Mesenchymal stem cell (in vitro differentiated cells and primary cell): ENCODE results near the gene KIF5A.

ENCODE experiments used
- DNase-seq: peaks from one replicate; pipeline ENCODE4 v3.0.0-alpha.2; 2013
- H2AFZ ChIP-seq: one replicate; pipeline ENCODE4 v1.6.1; 2013; ENCODE audit warnings: low read depth, mild to moderate bottlenecking, control low read depth, inconsistent platforms, low read length, moderate library complexity
- H2AK5ac ChIP-seq: 2 replicates; pipeline ENCODE4 v1.6.1; 2013; ENCODE audit warnings: low read length, moderate library complexity, mild to moderate bottlenecking, inconsistent platforms; ENCODE audit not compliant: severe bottlenecking
- H2BK120ac ChIP-seq: one replicate; pipeline ENCODE4 v1.6.1; 2013; ENCODE audit warnings: low read depth, mild to moderate bottlenecking, inconsistent platforms, low read length, moderate library complexity
- H2BK12ac ChIP-seq, 2 experiments: one replicate each; pipeline ENCODE4 v1.6.1; 2013; ENCODE audit warnings: inconsistent platforms in 2 of 2, low read length in 2 of 2, mild to moderate bottlenecking in 2 of 2, moderate library complexity in 2 of 2, control low read depth in 1 of 2
- H2BK15ac ChIP-seq: one replicate; pipeline ENCODE4 v1.6.1; 2013; ENCODE audit warnings: mild to moderate bottlenecking, low read depth, inconsistent platforms; ENCODE audit not compliant: poor library complexity, severe bottlenecking
- H2BK5ac ChIP-seq: 2 replicates; pipeline ENCODE4 v1.6.1; 2013; ENCODE audit warnings: low read depth, mild to moderate bottlenecking, low read length, control low read depth, inconsistent platforms; ENCODE audit not compliant: poor library complexity, severe bottlenecking
- H3K14ac ChIP-seq, 2 experiments: one replicate each; pipeline ENCODE4 v1.6.1; 2013; ENCODE audit warnings: inconsistent platforms in 2 of 2, low read length in 2 of 2, control low read depth in 1 of 2, mild to moderate bottlenecking in 1 of 2, moderate library complexity in 1 of 2
- H3K18ac ChIP-seq, 2 experiments: one replicate each; pipeline ENCODE4 v1.6.1; 2013; ENCODE audit warnings: inconsistent platforms in 2 of 2, low read length in 2 of 2, control low read depth in 1 of 2, low read depth in 1 of 2, mild to moderate bottlenecking in 1 of 2
- H3K23ac ChIP-seq, 2 experiments: one replicate each; pipeline ENCODE4 v1.6.1; 2013; ENCODE audit warnings: inconsistent platforms in 2 of 2, low read length in 2 of 2, mild to moderate bottlenecking in 2 of 2, moderate library complexity in 2 of 2, control low read depth in 1 of 2
- H3K27ac ChIP-seq: 2 replicates; pipeline ENCODE4 v1.5.1; 2013; ENCODE audit warnings: mild to moderate bottlenecking, moderate library complexity, low read length, control low read depth, inconsistent platforms; ENCODE audit not compliant: poor library complexity, severe bottlenecking
- H3K27me3 ChIP-seq, 2 experiments: 2 replicates each; pipeline versions ENCODE4 v1.6.1 to v1.7.0; 2013; ENCODE audit warnings: low read length in 2 of 2, mild to moderate bottlenecking in 2 of 2, moderate library complexity in 2 of 2, control low read depth in 1 of 2, inconsistent platforms in 1 of 2; ENCODE audit not compliant: control insufficient read depth in 1 of 2, insufficient read depth in 1 of 2
- H3K36me3 ChIP-seq, 2 experiments: 2 replicates each; pipeline versions ENCODE4 v1.6.1 to v1.7.0; 2013; ENCODE audit warnings: low read length in 2 of 2, control low read depth in 1 of 2, inconsistent platforms in 1 of 2, low read depth in 1 of 2, mild to moderate bottlenecking in 1 of 2; ENCODE audit not compliant: insufficient read depth in 2 of 2, control insufficient read depth in 1 of 2
- H3K4ac ChIP-seq, 2 experiments: one replicate each; pipeline ENCODE4 v1.6.1; 2013; ENCODE audit warnings: inconsistent platforms in 2 of 2, low read length in 2 of 2, mild to moderate bottlenecking in 2 of 2, moderate library complexity in 2 of 2, control low read depth in 1 of 2, low read depth in 1 of 2
- H3K4me1 ChIP-seq: 2 replicates; pipeline ENCODE4 v1.6.1; 2013; ENCODE audit warnings: low read depth, low read length, control low read depth; ENCODE audit not compliant: control insufficient read depth, insufficient read depth
- H3K4me2 ChIP-seq: 2 replicates; pipeline ENCODE4 v1.6.1; 2013; ENCODE audit warnings: low read length, mild to moderate bottlenecking, inconsistent platforms; ENCODE audit not compliant: poor library complexity, severe bottlenecking
- H3K4me3 ChIP-seq, 2 experiments: 2 replicates each; pipeline versions ENCODE4 v1.5.1 to v1.7.0; 2013; ENCODE audit warnings: low read length in 2 of 2, mild to moderate bottlenecking in 2 of 2, control low read depth in 1 of 2, low read depth in 1 of 2; ENCODE audit not compliant: insufficient read depth in 1 of 2
- H3K79me1 ChIP-seq: replicated peaks from 2 replicates; pipeline ENCODE4 v1.6.1; 2013; ENCODE audit warnings: mild to moderate bottlenecking, control low read depth, low read length, inconsistent platforms; ENCODE audit not compliant: poor library complexity, severe bottlenecking
- H3K9ac ChIP-seq: 2 replicates; pipeline ENCODE4 v1.7.0; 2013; ENCODE audit warnings: mild to moderate bottlenecking, low read length, moderate library complexity
- H3K9me3 ChIP-seq: 2 replicates; pipeline ENCODE4 v1.7.0; 2013; ENCODE audit warnings: mild to moderate bottlenecking, low read length; ENCODE audit not compliant: control insufficient read depth
- H4K8ac ChIP-seq: one replicate; pipeline ENCODE4 v1.6.1; 2013; ENCODE audit warnings: inconsistent platforms, mild to moderate bottlenecking, low read length, moderate library complexity
- H4K91ac ChIP-seq: one replicate; pipeline ENCODE4 v1.6.1; 2013; ENCODE audit warnings: mild to moderate bottlenecking, low read length, inconsistent platforms
- WGBS: methylation state at CpG from one replicate; pipeline ENCODE4 v1.1.7; 2013; ENCODE audit warnings: mixed read lengths; 5-methylcytosine and 5-hydroxymethylcytosine counted together

KIF5A gene

DNA sequence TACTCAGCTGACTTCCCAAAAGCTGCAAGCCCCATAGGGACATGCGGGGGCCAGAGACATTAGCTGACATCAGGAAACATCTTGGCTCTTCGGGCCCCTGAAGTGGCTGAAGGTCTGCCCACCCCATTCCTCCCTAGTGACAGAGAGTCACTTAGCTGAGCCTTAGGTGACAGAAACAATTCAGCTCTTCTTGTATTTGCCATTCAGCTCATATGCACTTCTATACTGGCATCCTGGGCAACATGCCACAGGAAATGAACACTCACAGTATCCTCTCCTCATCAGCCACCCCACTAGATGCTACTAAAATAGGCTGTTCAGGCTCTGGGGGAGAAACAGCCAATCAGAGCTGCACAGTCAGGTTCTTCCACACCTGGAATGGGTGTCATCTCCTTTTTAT is 6.3 kb upstream of the KIF5A start:
- H3K36me3 ChIP-seq, result peaks cover 15 to 58% of the 10 kb centered on the region in 2 experiments
- H3K79me1 ChIP-seq, result peaks cover 29% of the 10 kb centered on the region
- no peak for DNase-seq
- no peak overlapping the region for H3K4me3 ChIP-seq
- H3K4ac ChIP-seq, result no peak overlapping the region
- no peak overlapping the region for H3K18ac ChIP-seq
- H2BK120ac ChIP-seq, result no peak overlapping the region
- H2BK15ac ChIP-seq, result no peak overlapping the region
- peaks cover 4% of the 10 kb centered on the region in 2 experiments for H3K27me3 ChIP-seq
- H3K9me3 ChIP-seq, result no peaks in the 10 kb centered on the region
- H3K9ac ChIP-seq, result peak overlapping the region; percentile 18
- H3K27ac ChIP-seq, result no peak overlapping the region
- H4K91ac ChIP-seq, result no peak overlapping the region
- 100% methylated on average over 2 of the region's 2 CpGs for WGBS
- no peak overlapping the region for H2BK12ac ChIP-seq
- no peak overlapping the region for H3K4me2 ChIP-seq
- H4K8ac ChIP-seq, result no peak overlapping the region
- peaks cover 8% of the 10 kb centered on the region for H3K4me1 ChIP-seq
- no peak overlapping the region for H2AK5ac ChIP-seq
- H3K23ac ChIP-seq, result no peak overlapping the region
- no peak overlapping the region for H2AFZ ChIP-seq
- no peak overlapping the region for H2BK5ac ChIP-seq
- no peak overlapping the region for H3K14ac ChIP-seq

- H2BK5ac ChIP-seq, result no peak overlapping the region
- peak overlapping the region in 1 of 2 experiments; percentile 79 for H3K23ac ChIP-seq
- peak overlapping the region; percentile 89 to 92 for H3K4me3 ChIP-seq
- peak overlapping the region; percentile 7 for H2AK5ac ChIP-seq
- H3K18ac ChIP-seq, result peak overlapping the region; percentile 18 to 98
- peaks cover 16% of the 10 kb centered on the region for H3K79me1 ChIP-seq
- DNase-seq, result peak; percentile 11
- peak overlapping the region; percentile 57 to 93 for H3K4ac ChIP-seq
- peak overlapping the region; percentile 92 for H3K9ac ChIP-seq
- H3K14ac ChIP-seq, result peak overlapping the region in 1 of 2 experiments; percentile 98
- peak overlapping the region; percentile 32 for H4K8ac ChIP-seq
- no peak overlapping the region for H2BK120ac ChIP-seq
- H3K36me3 ChIP-seq, result peaks cover 7 to 38% of the 10 kb centered on the region in 2 experiments
- 76% methylated on average over 15 of the region's 15 CpGs for WGBS
- peak overlapping the region; percentile 25 for H4K91ac ChIP-seq
- no peaks in the 10 kb centered on the region for H3K9me3 ChIP-seq
- no peak overlapping the region for H3K27ac ChIP-seq
- peak overlapping the region; percentile 87 for H3K4me2 ChIP-seq
- peaks cover 21 to 25% of the 10 kb centered on the region in 2 experiments for H3K27me3 ChIP-seq
- H2BK15ac ChIP-seq, result no peak overlapping the region
- peaks cover 20% of the 10 kb centered on the region for H3K4me1 ChIP-seq
- H2AFZ ChIP-seq, result no peak overlapping the region
- no peak overlapping the region for H2BK12ac ChIP-seq
Measured at GRCh38 chr12:57545809-57546437, 3.9 kb upstream of the KIF5A start.

- Histone ChIP-seq H2BK5ac (peak within 1 kb of the TSS; percentile 67), H3K4me2 (peak within 1 kb of the TSS; percentile 87), H3K79me1 (peaks cover 12% of the 10 kb centered on the region), H3K9me3 (no peaks in the 10 kb centered on the region), H2AFZ (peak within 1 kb of the TSS; percentile 74), H3K14ac (peak within 1 kb of the TSS; percentile 92 to 98), H3K23ac (peak within 1 kb of the TSS in 1 of 2 experiments; percentile 86), H3K4me1 (peaks cover 20% of the 10 kb centered on the region), H3K9ac (peak within 1 kb of the TSS; percentile 92), H3K27me3 (peaks cover 21 to 31% of the 10 kb centered on the region in 2 experiments), H3K4ac (peak within 1 kb of the TSS; percentile 84 to 93), H3K36me3 (peaks cover 3 to 30% of the 10 kb centered on the region in 2 experiments), H3K4me3 (peak within 1 kb of the TSS; percentile 89 to 92), H2BK15ac (peak within 1 kb of the TSS; percentile 50), H3K18ac (peak within 1 kb of the TSS; percentile 81 to 98), H2BK12ac (peak within 1 kb of the TSS in 1 of 2 experiments; percentile 64), H2BK120ac (peak within 1 kb of the TSS; percentile 93), H4K8ac (peak within 1 kb of the TSS; percentile 94), H4K91ac (peak within 1 kb of the TSS; percentile 65), H2AK5ac (peak within 1 kb of the TSS; percentile 70), H3K27ac (no peak within 1 kb of the TSS)
- 1% methylated on average over 56 of the region's 56 CpGs for WGBS
- peak; percentile 98 for DNase-seq
Measured at GRCh38 chr12:57546438-57547287, 3.2 kb upstream of the KIF5A start, which contains the start of gene DCTN2. DCTN2 (minus strand) TSS chr12:57547192; CDS start chr12:57547063, 129 bp downstream.
